ENCODE results near the gene PRDM2.
A peak's percentile ranks its signal among the peaks of the same experiment; 100 is the strongest.

Gene PRDM2

GRCh38 chr1:13851726-13852125 is 151.7 kb downstream of the PRDM2 start:
- no peak for TF ChIP-seq CTCF (IDR thresholded peaks at IDR 0.05; ENCODE audit: insufficient read depth, low read depth, low read length, missing control alignments)
- no peak overlapping the region for H3K4me3 ChIP-seq (ENCODE audit: low read length)
- DNase-seq (ENCODE audit: low read depth) = no peak

GRCh38 chr1:13855554-13855953 is 155.6 kb downstream of the PRDM2 start:
- DNase-seq (ENCODE audit: low read depth) = no peak
- no peak for TF ChIP-seq CTCF (IDR thresholded peaks at IDR 0.05; ENCODE audit: insufficient read depth, low read depth, low read length, missing control alignments)

GRCh38 chr1:13860031-13860430 is 160.0 kb downstream of the PRDM2 start:
- peak; percentile 53 for DNase-seq (ENCODE audit: low read depth)
- no peak for TF ChIP-seq CTCF (IDR thresholded peaks at IDR 0.05; ENCODE audit: insufficient read depth, low read depth, low read length, missing control alignments)
- H3K4me3 ChIP-seq (ENCODE audit: low read length) = no peak overlapping the region

More at GRCh38 chr1:13855554-13855953, 155.6 kb downstream of the PRDM2 start:
- H3K4me3 ChIP-seq (ENCODE audit: low read length) = no peak overlapping the region

- TF ChIP-seq CTCF (IDR thresholded peaks at IDR 0.05; ENCODE audit: insufficient read depth, low read depth, low read length, missing control alignments) = no peak
- DNase-seq (ENCODE audit: low read depth) = no peak
- H3K4me3 ChIP-seq (ENCODE audit: low read length) = no peak overlapping the region
These were observed 164.8 kb downstream of the PRDM2 start for GRCh38 chr1:13864760-13865159.

- DNase-seq (ENCODE audit: low read depth) = no peak
- no peak for TF ChIP-seq CTCF (IDR thresholded peaks at IDR 0.05; ENCODE audit: insufficient read depth, low read depth, low read length, missing control alignments)
- H3K4me3 ChIP-seq (ENCODE audit: low read length) = no peak overlapping the region
These were observed 165.9 kb downstream of the PRDM2 start for GRCh38 chr1:13865851-13866250.

GRCh38 chr1:13867603-13868002 is 167.6 kb downstream of the PRDM2 start:
- DNase-seq (ENCODE audit: low read depth) = no peak
- no peak for TF ChIP-seq CTCF (IDR thresholded peaks at IDR 0.05; ENCODE audit: insufficient read depth, low read depth, low read length, missing control alignments)
- H3K4me3 ChIP-seq (ENCODE audit: low read length) = no peak overlapping the region

- no peak for DNase-seq (ENCODE audit: low read depth)
- TF ChIP-seq CTCF (IDR thresholded peaks at IDR 0.05; ENCODE audit: insufficient read depth, low read depth, low read length, missing control alignments) = no peak
- H3K4me3 ChIP-seq (ENCODE audit: low read length) = no peak overlapping the region
These were observed 169.3 kb downstream of the PRDM2 start for GRCh38 chr1:13869172-13869797.
